Activated T-cell treated with anti-CD3 and anti-CD28 coated beads, Interleukin-2, amount 50 U/mL, for 4 hours (primary cell): ENCODE measurements around the gene AKAP14. TPM values are rescaled to one million over a fixed set of nuclear protein-coding genes. Genes with fewer than 3 reads are reported as not detected.
"Not testable (repeated sequence)": the region's sequence is repeated elsewhere in the genome, so short reads cannot be mapped to it uniquely, and the experiment has no call there.

Experiments
- ATAC-seq, 2 donors: fragments of 200-7000 bp; cut with Tn5 transposase; one replicate each; pipeline ENCODE4 v1.10.0; 2021
- DNase-seq: peaks from one replicate; pipeline ENCODE4 v3.0.0-alpha.2; 2020
- H3K27me3 Mint-ChIP-seq: one replicate; pipeline ENCODE4 v1.8.0; 2021; ENCODE audit warnings: low read depth, mixed read lengths
- H3K36me3 Mint-ChIP-seq: one replicate; pipeline ENCODE4 v1.8.0; 2022; ENCODE audit warnings: mixed read lengths; ENCODE audit not compliant: insufficient read depth
- H3K4me1 Mint-ChIP-seq: one replicate; pipeline ENCODE4 v1.8.0; 2021; ENCODE audit warnings: low read depth, mixed read lengths
- H3K4me3 Mint-ChIP-seq: one replicate; pipeline ENCODE4 v1.8.0; 2021; ENCODE audit warnings: mild to moderate bottlenecking, moderate library complexity, mixed read lengths
- H3K9me3 Mint-ChIP-seq: one replicate; pipeline ENCODE4 v1.8.0; 2021; ENCODE audit warnings: mixed read lengths
- total RNA-seq, 3 donors: library from RNA; stranded (reverse); gene quantifications; one replicate each; pipeline ENCODE4 v1.2.1, GENCODE V29; 2021

The AKAP14 gene
- total RNA-seq, 3 donors from 2014 or later: not detected

GRCh38 chrX:119954374-119954773 lies 58.7 kb downstream of the AKAP14 start:
- H3K4me3 Mint-ChIP-seq: no peak overlapping the region
- DNase-seq: no peak
- peaks cover 13% of the 10 kb centered on the region for H3K4me1 Mint-ChIP-seq
- ATAC-seq: no peak
- peaks cover 16% of the 10 kb centered on the region for H3K27me3 Mint-ChIP-seq
- no peaks in the 10 kb centered on the region for H3K9me3 Mint-ChIP-seq
- no peaks in the 10 kb centered on the region for H3K36me3 Mint-ChIP-seq

GRCh38 chrX:119955807-119956570 lies 60.3 kb downstream of the AKAP14 start:
- Mint-ChIP-seq H3K4me1 (peaks cover 13% of the 10 kb centered on the region), H3K27me3 (peaks cover 21% of the 10 kb centered on the region)
- not testable (repeated sequence) for H3K4me3 Mint-ChIP-seq, H3K36me3 Mint-ChIP-seq, H3K9me3 Mint-ChIP-seq
- ATAC-seq: peak; percentile 73 to 78
- DNase-seq: peak; percentile 6

- Mint-ChIP-seq H3K36me3 (no peaks in the 10 kb centered on the region), H3K27me3 (peaks cover 39% of the 10 kb centered on the region), H3K4me3 (no peak overlapping the region), H3K4me1 (peaks cover 9% of the 10 kb centered on the region), H3K9me3 (no peaks in the 10 kb centered on the region)
- ATAC-seq (no peak), DNase-seq (no peak)
Observed at GRCh38 chrX:119960625-119961024, 64.9 kb downstream of the AKAP14 start.

GRCh38 chrX:119966837-119967236 lies 71.1 kb downstream of the AKAP14 start:
- H3K4me1 Mint-ChIP-seq, H3K4me3 Mint-ChIP-seq, H3K9me3 Mint-ChIP-seq, H3K36me3 Mint-ChIP-seq, ATAC-seq, DNase-seq: not testable (repeated sequence)
- peaks cover 20% of the 10 kb centered on the region for H3K27me3 Mint-ChIP-seq

Other genes with a start within 250 kb of the AKAP14 start
- 100 to 1,000 TPM; 100 to 131 (median 104) TPM for gene SEPTIN6, start 202.7 kb upstream of the AKAP14 start, total RNA-seq
- under 1 TPM in 2 of 3 donors, not detected in 1; 0.14 to 0.18 TPM for gene SOWAHD, start 137.3 kb upstream of the AKAP14 start, total RNA-seq
- 1,000 to 10,000 TPM; 2,097 to 2,146 (median 2,130) TPM for gene RPL39, start 104.3 kb upstream of the AKAP14 start, total RNA-seq
- 10 to 100 TPM; 14.5 to 16.5 (median 16.3) TPM for gene UPF3B, start 42.9 kb upstream of the AKAP14 start, total RNA-seq
- gene RNF113A, start 24.2 kb upstream of the AKAP14 start, total RNA-seq: 10 to 100 TPM; 23.7 to 27.5 (median 24.9) TPM
- 10 to 100 TPM; 82.4 to 87.4 (median 83.8) TPM for gene NDUFA1, start 24.1 kb upstream of the AKAP14 start, total RNA-seq
- 10 to 100 TPM in 1 of 3 donors, 1 to 10 TPM in 2; 9.0 to 10.5 (median 9.8) TPM for gene NKAP, start 47.9 kb downstream of the AKAP14 start, total RNA-seq
- under 1 TPM in 1 of 3 donors, not detected in 2; 0.13 TPM for gene RHOXF2B, start 181.8 kb downstream of the AKAP14 start, total RNA-seq
- gene RHOXF1, start 220.0 kb downstream of the AKAP14 start, total RNA-seq: not detected